Fibroblast of lung (primary cell): ENCODE data around the gene OBSL1. TPM values are rescaled to one million over a fixed set of nuclear protein-coding genes. Genes with fewer than 3 reads are reported as not detected.

Experiments
- DNase-seq, 2 donors: peaks; one replicate each; pipeline versions ENCODE4 v3.0.0 to v3.0.0-alpha.2; 2010; ENCODE audit warnings: low read depth in 2 of 2
- H2AFZ ChIP-seq: 2 replicates; pipeline ENCODE4 v1.5.1; 2012; ENCODE audit warnings: low read length, control low read depth, inconsistent platforms
- H3K27ac ChIP-seq: 2 replicates; pipeline ENCODE4 v1.5.1; 2011; ENCODE audit warnings: low read length, control low read depth; ENCODE audit not compliant: insufficient read depth
- H3K27me3 ChIP-seq: 2 replicates; pipeline ENCODE4 v1.5.1; 2011; ENCODE audit warnings: mild to moderate bottlenecking, low read length; ENCODE audit not compliant: control insufficient read depth, insufficient read depth
- H3K36me3 ChIP-seq: 2 replicates; pipeline ENCODE4 v1.5.1; 2011; ENCODE audit warnings: low read length; ENCODE audit not compliant: control insufficient read depth, insufficient read depth
- H3K4me1 ChIP-seq: 2 replicates; pipeline ENCODE4 v1.5.1; 2011; ENCODE audit warnings: low read length; ENCODE audit not compliant: control insufficient read depth, insufficient read depth; ENCODE audit errors: extremely low read depth
- H3K4me2 ChIP-seq: 2 replicates; pipeline ENCODE4 v1.5.1; 2011; ENCODE audit warnings: low read length, control low read depth; ENCODE audit not compliant: insufficient read depth; ENCODE audit errors: extremely low read depth
- H3K4me3 ChIP-seq, 4 experiments: fragments of 200-600 bp in 1 of 4; sonication (generic) in 1 of 4; replicated peaks in 1 of 4; 2 replicates each; pipeline ENCODE4 v1.5.1; 2011 to 2016; ENCODE audit warnings: low read length in 4 of 4, low read depth in 3 of 4, mild to moderate bottlenecking in 3 of 4, control low read depth in 2 of 4, inconsistent platforms in 1 of 4, mixed read lengths in 1 of 4; ENCODE audit not compliant: insufficient read depth in 1 of 4; ENCODE audit errors: control extremely low read depth in 1 of 4
- H3K79me2 ChIP-seq: 2 replicates; pipeline ENCODE4 v1.5.1; 2012; ENCODE audit warnings: mild to moderate bottlenecking, low read length, inconsistent platforms; ENCODE audit not compliant: control insufficient read depth, insufficient read depth
- H3K9ac ChIP-seq: 2 replicates; pipeline ENCODE4 v1.5.1; 2011; ENCODE audit warnings: mild to moderate bottlenecking, low read length, control low read depth; ENCODE audit not compliant: insufficient read depth
- H3K9me3 ChIP-seq: 2 replicates; pipeline ENCODE4 v1.5.1; 2012; ENCODE audit warnings: low read depth, low read length; ENCODE audit not compliant: control insufficient read depth, insufficient read depth
- H4K20me1 ChIP-seq: 2 replicates; pipeline ENCODE4 v1.5.1; 2011; ENCODE audit warnings: low read length; ENCODE audit not compliant: control insufficient read depth, insufficient read depth; ENCODE audit errors: extremely low read depth
- EZH2 ChIP-seq: IDR thresholded peaks from 2 replicates; pipeline ENCODE4 v1.5.1; 2012; ENCODE audit warnings: low read length, control low read depth, mild to moderate bottlenecking; ENCODE audit errors: missing control alignments
- polyA plus RNA-seq, 2 donors: library from polyadenylated mRNA; depleted of rRNA in 1 of 2; stranded (reverse) in 1 of 2; unstranded in 1 of 2; fragments of >200 nt; gene quantifications; 2 replicates each; pipeline ENCODE4 v1.2.1, GENCODE V29; 2011 to 2012; ENCODE audit warnings: missing spikeins in 1 of 2
- total RNA-seq: library from RNA; depleted of rRNA; stranded (reverse); fragments of >200 nt; gene quantifications from 2 replicates; pipeline ENCODE4 v1.2.1, GENCODE V29; 2014
- TF ChIP-seq, protein P1 (sequence below), 2 donors: IDR thresholded peaks in 1 of 2; conservative IDR thresholded peaks in 1 of 2; 1 replicate in 1 of 2; 2 replicates in 1 of 2; pipeline ENCODE4 v1.5.1; 2011 to 2012; ENCODE audit warnings: low read length in 2 of 2, control low read depth in 1 of 2, inconsistent platforms in 1 of 2, low read depth in 1 of 2, mild to moderate bottlenecking in 1 of 2

OBSL1 gene
- total and polyA plus RNA-seq, 2 donors (not counting 1 experiment from before 2014, with no cell fraction given) = 24.7 to 28.7 TPM

DNA sequence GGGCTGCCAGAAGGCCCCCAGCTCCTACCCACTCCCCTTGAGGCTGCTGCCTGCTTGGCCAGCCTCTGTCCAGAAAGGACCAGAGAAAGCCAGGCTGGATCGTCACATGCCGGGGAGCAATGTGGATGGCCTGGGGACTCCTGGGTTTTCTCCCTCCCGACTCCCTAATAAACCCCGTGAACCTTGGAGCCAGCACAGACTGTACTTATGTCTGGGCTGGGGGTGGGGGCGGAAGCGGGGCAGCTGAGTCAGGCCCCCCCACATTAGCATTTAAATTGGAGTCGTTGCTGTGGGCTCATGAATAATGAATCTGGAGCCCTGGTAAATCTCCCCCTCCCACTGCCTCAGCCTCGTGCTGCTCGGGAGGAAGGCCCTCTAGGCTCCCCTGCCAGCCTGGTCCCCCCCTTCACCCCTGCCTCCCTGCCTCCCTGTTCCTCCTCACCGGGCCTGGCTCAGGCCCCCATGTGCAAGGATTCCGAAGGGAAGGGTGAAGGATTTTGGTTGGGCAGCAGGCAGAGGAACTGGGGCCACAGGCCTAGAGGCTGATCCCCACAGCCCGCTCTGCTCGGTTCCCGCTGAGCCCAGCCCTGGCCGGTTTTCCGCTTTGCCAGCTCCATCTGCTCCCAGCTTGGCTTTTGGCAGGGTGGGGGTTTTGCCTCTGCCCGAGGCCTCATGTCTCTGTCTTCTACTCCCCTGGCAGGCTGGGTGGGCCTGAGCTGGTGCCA is 64.4 kb downstream of the OBSL1 start:
- Histone ChIP-seq H4K20me1 (no peaks in the 10 kb centered on the region), H3K79me2 (no peaks in the 10 kb centered on the region), H3K27ac (no peak overlapping the region), H3K27me3 (peaks cover 13% of the 10 kb centered on the region), H3K4me1 (no peaks in the 10 kb centered on the region), H3K4me3 (no peak overlapping the region), H2AFZ (no peak overlapping the region), H3K36me3 (peaks cover 16% of the 10 kb centered on the region), H3K9me3 (no peaks in the 10 kb centered on the region), H3K9ac (no peak overlapping the region), H3K4me2 (no peak overlapping the region)
- TF ChIP-seq EZH2 = no peak
- TF ChIP-seq, protein P1, sequence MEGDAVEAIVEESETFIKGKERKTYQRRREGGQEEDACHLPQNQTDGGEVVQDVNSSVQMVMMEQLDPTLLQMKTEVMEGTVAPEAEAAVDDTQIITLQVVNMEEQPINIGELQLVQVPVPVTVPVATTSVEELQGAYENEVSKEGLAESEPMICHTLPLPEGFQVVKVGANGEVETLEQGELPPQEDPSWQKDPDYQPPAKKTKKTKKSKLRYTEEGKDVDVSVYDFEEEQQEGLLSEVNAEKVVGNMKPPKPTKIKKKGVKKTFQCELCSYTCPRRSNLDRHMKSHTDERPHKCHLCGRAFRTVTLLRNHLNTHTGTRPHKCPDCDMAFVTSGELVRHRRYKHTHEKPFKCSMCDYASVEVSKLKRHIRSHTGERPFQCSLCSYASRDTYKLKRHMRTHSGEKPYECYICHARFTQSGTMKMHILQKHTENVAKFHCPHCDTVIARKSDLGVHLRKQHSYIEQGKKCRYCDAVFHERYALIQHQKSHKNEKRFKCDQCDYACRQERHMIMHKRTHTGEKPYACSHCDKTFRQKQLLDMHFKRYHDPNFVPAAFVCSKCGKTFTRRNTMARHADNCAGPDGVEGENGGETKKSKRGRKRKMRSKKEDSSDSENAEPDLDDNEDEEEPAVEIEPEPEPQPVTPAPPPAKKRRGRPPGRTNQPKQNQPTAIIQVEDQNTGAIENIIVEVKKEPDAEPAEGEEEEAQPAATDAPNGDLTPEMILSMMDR (conservative IDR thresholded peaks at IDR 0.05 in 1 of 2, IDR thresholded peaks at IDR 0.05 in 1 of 2; ENCODE audit: low read depth in 1 of 2, low read length in 2 of 2) = no peak
- no peak for DNase-seq

- H2AFZ ChIP-seq = no peak overlapping the region
- TF ChIP-seq EZH2 = no peak
- TF ChIP-seq, protein P1 (conservative IDR thresholded peaks at IDR 0.05 in 1 of 2, IDR thresholded peaks at IDR 0.05 in 1 of 2; ENCODE audit: low read depth in 1 of 2, low read length in 2 of 2) = no peak
- H3K27me3 ChIP-seq = peaks cover 10% of the 10 kb centered on the region
- no peak for DNase-seq
- H3K36me3 ChIP-seq = peaks cover 18% of the 10 kb centered on the region
- H3K9me3 ChIP-seq = no peaks in the 10 kb centered on the region
- no peaks in the 10 kb centered on the region for H3K4me1 ChIP-seq
- H3K4me2 ChIP-seq = no peak overlapping the region
- no peak overlapping the region for H3K9ac ChIP-seq
- H4K20me1 ChIP-seq = no peaks in the 10 kb centered on the region
- H3K27ac ChIP-seq = no peak overlapping the region
- no peaks in the 10 kb centered on the region for H3K79me2 ChIP-seq
- H3K4me3 ChIP-seq = no peak overlapping the region
These were observed 65.1 kb downstream of the OBSL1 start for GRCh38 chr2:219506153-219506801.

- Histone ChIP-seq H3K9me3 (no peaks in the 10 kb centered on the region), H3K4me1 (no peaks in the 10 kb centered on the region), H4K20me1 (no peaks in the 10 kb centered on the region), H3K4me3 (no peak overlapping the region), H3K36me3 (peaks cover 18% of the 10 kb centered on the region), H3K27ac (no peak overlapping the region), H3K4me2 (no peak overlapping the region), H3K27me3 (peaks cover 5% of the 10 kb centered on the region), H2AFZ (no peak overlapping the region), H3K9ac (no peak overlapping the region), H3K79me2 (no peaks in the 10 kb centered on the region)
- no peak for DNase-seq
- TF ChIP-seq, protein P1 (conservative IDR thresholded peaks at IDR 0.05 in 1 of 2, IDR thresholded peaks at IDR 0.05 in 1 of 2; ENCODE audit: low read depth in 1 of 2, low read length in 2 of 2) = no peak
- no peak for TF ChIP-seq EZH2
These were observed 65.8 kb downstream of the OBSL1 start for GRCh38 chr2:219505585-219505984.
